Spleen (tissue), 11 donors: Measurements from ENCODE around the gene ANKRD13A. TPM values are rescaled to one million over a fixed set of nuclear protein-coding genes. Genes with fewer than 3 reads are reported as not detected.
A peak's percentile ranks its signal among the peaks of the same experiment; 100 is the strongest.
"Not testable (repeated sequence)": the region's sequence is repeated elsewhere in the genome, so short reads cannot be mapped to it uniquely, and the experiment has no call there.

Experiments used
- DNase-seq: peaks from one replicate; pipeline ENCODE4 v3.0.0-alpha.2; 2020
- H3K27ac ChIP-seq, 8 donors: fragments of 200-600 bp; sonication (generic) in 7 of 8; 1 replicate in 4 of 8; 2 replicates in 4 of 8; pipeline versions ENCODE4 v1.5.0 to v1.8.0; 2016 to 2021; ENCODE audit warnings: inconsistent platforms in 4 of 8, mild to moderate bottlenecking in 4 of 8, moderate library complexity in 1 of 8
- H3K27me3 ChIP-seq, 7 donors: fragments of 200-600 bp; sonication (generic) in 6 of 7; replicated peaks in 1 of 7; 1 replicate in 4 of 7; 2 replicates in 3 of 7; pipeline versions ENCODE4 v1.5.0 to v1.8.0; 2016 to 2021; ENCODE audit warnings: inconsistent platforms in 3 of 7, mild to moderate bottlenecking in 1 of 7
- H3K36me3 ChIP-seq, 6 donors: fragments of 200-600 bp; sonication (generic) in 5 of 6; 1 replicate in 4 of 6; 2 replicates in 2 of 6; pipeline versions ENCODE4 v1.5.0 to v1.8.0; 2016 to 2021; ENCODE audit warnings: inconsistent platforms in 2 of 6
- H3K4me1 ChIP-seq, 6 donors: fragments of 200-600 bp; sonication (generic) in 5 of 6; 1 replicate in 3 of 6; 2 replicates in 3 of 6; pipeline versions ENCODE4 v1.5.0 to v1.8.0; 2016 to 2021; ENCODE audit warnings: inconsistent platforms in 3 of 6
- H3K4me3 ChIP-seq, 8 donors: fragments of 200-600 bp; sonication (generic) in 7 of 8; 1 replicate in 4 of 8; 2 replicates in 4 of 8; pipeline versions ENCODE4 v1.5.0 to v1.8.0; 2016 to 2021; ENCODE audit warnings: inconsistent platforms in 4 of 8, mild to moderate bottlenecking in 4 of 8, moderate library complexity in 2 of 8
- H3K9me3 ChIP-seq, 8 donors: fragments of 200-600 bp; sonication (generic) in 7 of 8; 1 replicate in 4 of 8; 2 replicates in 4 of 8; pipeline versions ENCODE4 v1.5.0 to v1.8.0; 2016 to 2021; ENCODE audit warnings: inconsistent platforms in 4 of 8
- CTCF ChIP-seq, 11 experiments: fragments of 200-600 bp in 7 of 11; fragments of 450-650 bp in 4 of 11; sonication (generic) in 4 of 11; IDR thresholded peaks in 8 of 11; conservative IDR thresholded peaks in 3 of 11; 1 replicate in 7 of 11; 2 replicates in 4 of 11; pipeline versions ENCODE4 v1.4.0 to v1.8.0; 2016 to 2021; ENCODE audit warnings: antibody characterized with exemption in 11 of 11, inconsistent platforms in 4 of 11, mild to moderate bottlenecking in 1 of 11
- POLR2A ChIP-seq, 3 donors: fragments of 450-650 bp; IDR thresholded peaks; one replicate each; pipeline ENCODE4 v1.5.1; 2017; ENCODE audit warnings: antibody characterized with exemption in 3 of 3, mild to moderate bottlenecking in 1 of 3
- POLR2AphosphoS5 ChIP-seq, 3 donors: sonication (generic); formaldehyde crosslinking; IDR thresholded peaks; one replicate each; pipeline ENCODE4 v1.5.1; 2017; ENCODE audit warnings: antibody characterized with exemption in 3 of 3
- WGBS, 5 donors: extraction: QIAGEN DNeasy Blood & Tissue Kit in 3 of 5; methylation state at CpG; one replicate each; pipeline versions ENCODE4 v1.1.5 to v1.1.7; 2013 to 2018; 5-methylcytosine and 5-hydroxymethylcytosine counted together
- intact Hi-C: fragments of 100-400 bp; cut with DNase I; formaldehyde crosslinking; loops from one replicate; pipeline ENCODE4 v1.15.0; 2023; ENCODE audit warnings: low total_unique reads
- polyA plus RNA-seq, 3 donors: library from polyadenylated mRNA; stranded (reverse); fragments of 200-250 nt; gene quantifications; one replicate each; pipeline ENCODE4 v1.2.1, GENCODE V29; 2013
- total RNA-seq, 7 donors: library from RNA; depleted of rRNA in 3 of 7; stranded (reverse); fragments of >200 nt in 3 of 7; fragmentation: NEBNext Ultra II Directional in 4 of 7; extraction: Animal tissue kit (Norgen Biotek cat#: 25700) in 4 of 7; gene quantifications; one replicate each; pipeline versions ENCODE4 v1.1.0 to v1.2.1, GENCODE V29; 2016 to 2021
- donor health status: healthy with polysubstance abuse.
- donor health status: DM: no; HTN: no; CAD: no; lungs with moderate emphysema.
- donor health status: DM: no; HTN: no; CAD: no.
- donor health status: Bipolar disorder and iron deficiency.
- donor health status: healthy.
- donor health status: DM: no; HTN: no; CAD: no.
- donor health status: DM: yes; HTN: yes; CAD: no.

The ANKRD13A gene
- total and polyA plus RNA-seq, 10 donors: 32.9 to 134 (median 93.7) TPM

- DNase-seq: no peak
- H3K27ac ChIP-seq: peak overlapping the region in 1 of 8 donors; percentile 13
- peaks cover 7 to 60% (median 16%) of the 10 kb centered on the region in 6 donors for H3K4me1 ChIP-seq
- no peak overlapping the region for H3K4me3 ChIP-seq
- peaks cover 7 to 100% (median 100%) of the 10 kb centered on the region in 6 donors for H3K36me3 ChIP-seq
- intact Hi-C loops: no loop called here
- no peaks in the 10 kb centered on the region for H3K27me3 ChIP-seq
- no peaks in the 10 kb centered on the region for H3K9me3 ChIP-seq
- TF ChIP-seq CTCF (IDR thresholded peaks at IDR 0.05 in 8 of 11, conservative IDR thresholded peaks at IDR 0.05 in 3 of 11) (no peak), POLR2AphosphoS5 (IDR thresholded peaks at IDR 0.05) (no peak), POLR2A (IDR thresholded peaks at IDR 0.05) (no peak)
These were observed 17.0 kb upstream of the ANKRD13A start for GRCh38 chr12:109982210-109982609.

GRCh38 chr12:109983432-109984142, 15.6 kb upstream of the ANKRD13A start:
- 90 to 97% (median 93%) methylated on average over 8 of the region's 8 CpGs for WGBS, 5 donors
- DNase-seq: no peak
- H3K27me3 ChIP-seq: no peaks in the 10 kb centered on the region

GRCh38 chr12:109986236-109986635, 13.0 kb upstream of the ANKRD13A start:
- H3K27ac ChIP-seq, DNase-seq, intact Hi-C loops, H3K4me3 ChIP-seq, H3K27me3 ChIP-seq, H3K9me3 ChIP-seq: not testable (repeated sequence)
- Histone ChIP-seq H3K4me1 (peaks cover 0 to 69% (median 13%) of the 10 kb centered on the region in 6 donors), H3K36me3 (peaks cover 5 to 100% (median 95%) of the 10 kb centered on the region in 6 donors)
- 94 to 96% (median 96%) methylated on average over 16 of the region's 16 CpGs for WGBS, 5 donors

More at GRCh38 chr12:109983432-109984142, 15.6 kb upstream of the ANKRD13A start:
- no peaks in the 10 kb centered on the region for H3K9me3 ChIP-seq
- H3K4me1 ChIP-seq: peaks cover 7 to 63% (median 16%) of the 10 kb centered on the region in 6 donors
- TF ChIP-seq CTCF (IDR thresholded peaks at IDR 0.05 in 8 of 11, conservative IDR thresholded peaks at IDR 0.05 in 3 of 11) (no peak), POLR2A (IDR thresholded peaks at IDR 0.05) (no peak), POLR2AphosphoS5 (IDR thresholded peaks at IDR 0.05) (no peak)
- peaks cover 5 to 100% (median 100%) of the 10 kb centered on the region in 6 donors for H3K36me3 ChIP-seq
- H3K4me3 ChIP-seq: no peak overlapping the region
- no peak overlapping the region for H3K27ac ChIP-seq
- intact Hi-C loops: no loop called here

GRCh38 chr12:109987615-109988014, 11.6 kb upstream of the ANKRD13A start:
- H3K27me3 ChIP-seq: no peaks in the 10 kb centered on the region
- WGBS, 5 donors: 84 to 89% (median 87%) methylated on average over 8 of the region's 8 CpGs
- no peaks in the 10 kb centered on the region for H3K9me3 ChIP-seq
- no peak for DNase-seq
- peaks cover 0 to 100% (median 81%) of the 10 kb centered on the region in 6 donors for H3K36me3 ChIP-seq
- intact Hi-C loops: no loop called here
- TF ChIP-seq POLR2AphosphoS5 (IDR thresholded peaks at IDR 0.05) (no peak), POLR2A (IDR thresholded peaks at IDR 0.05) (no peak), CTCF (IDR thresholded peaks at IDR 0.05 in 8 of 11, conservative IDR thresholded peaks at IDR 0.05 in 3 of 11) (no peak)
- H3K4me3 ChIP-seq: no peak overlapping the region
- peaks cover 0 to 72% (median 26%) of the 10 kb centered on the region in 6 donors for H3K4me1 ChIP-seq
- H3K27ac ChIP-seq: no peak overlapping the region
